Right lobe of liver (tissue), 6 donors: ENCODE data around the gene MET. TPM values are rescaled to one million over a fixed set of nuclear protein-coding genes. Genes with fewer than 3 reads are reported as not detected.

Source experiments
- ATAC-seq, 4 donors: fragments of 200-7000 bp; cut with Tn5 transposase; one replicate each; pipeline ENCODE4 v1.9.1; 2020; ENCODE audit warnings: mild to moderate bottlenecking in 4 of 4, moderate library complexity in 4 of 4
- DNase-seq, 3 donors: peaks; one replicate each; pipeline ENCODE4 v3.0.0-alpha.2; 2020
- H3K27ac ChIP-seq, 3 donors: fragments of 200-600 bp; one replicate each; pipeline ENCODE4 v1.8.0; 2022
- H3K27me3 ChIP-seq, 2 donors: fragments of 200-600 bp; one replicate each; pipeline ENCODE4 v1.8.0; 2022
- H3K36me3 ChIP-seq, 4 donors: fragments of 200-600 bp; sonication (generic) in 1 of 4; one replicate each; pipeline versions ENCODE4 v1.5.1 to v1.8.0; 2017 to 2022; ENCODE audit warnings: control low read depth in 1 of 4
- H3K4me1 ChIP-seq, 4 donors: fragments of 200-600 bp; sonication (generic) in 1 of 4; one replicate each; pipeline versions ENCODE4 v1.5.1 to v1.8.0; 2017 to 2022; ENCODE audit warnings: control low read depth in 1 of 4
- H3K4me3 ChIP-seq, 3 donors: fragments of 200-600 bp; one replicate each; pipeline ENCODE4 v1.8.0; 2022
- H3K9me3 ChIP-seq, 4 donors: fragments of 200-600 bp; sonication (generic) in 1 of 4; one replicate each; pipeline versions ENCODE4 v1.5.1 to v1.8.0; 2017 to 2022; ENCODE audit warnings: control low read depth in 1 of 4
- CTCF ChIP-seq, 4 donors: fragments of 200-600 bp in 3 of 4; fragments of 450-650 bp in 1 of 4; IDR thresholded peaks; one replicate each; pipeline versions ENCODE4 v1.5.1 to v1.8.0; 2016 to 2022; ENCODE audit warnings: antibody characterized with exemption in 4 of 4, mild to moderate bottlenecking in 2 of 4
- POLR2A ChIP-seq: fragments of 450-650 bp; IDR thresholded peaks from one replicate; pipeline ENCODE4 v1.6.1; 2017; ENCODE audit warnings: antibody characterized with exemption, mild to moderate bottlenecking
- WGBS: methylation state at CpG from one replicate; pipeline ENCODE4 v1.1.6; 2018; ENCODE audit warnings: low coverage, low lambda C conversion rate; ENCODE audit not compliant: insufficient coverage; ENCODE audit errors: missing lambda C conversion rate; 5-methylcytosine and 5-hydroxymethylcytosine counted together
- intact Hi-C, 2 donors: fragments of 100-400 bp; cut with DNase I; formaldehyde crosslinking; loops; one replicate each; pipeline versions ENCODE4 v1.11.2 to v1.14.1; 2022
- total RNA-seq, 6 experiments: library from RNA; depleted of rRNA in 2 of 6; stranded (reverse); fragments of >200 nt in 2 of 6; fragmentation: NEBNext Ultra II Directional in 3 of 6; extraction: Animal tissue kit (Norgen Biotek cat#: 25700) in 3 of 6; gene quantifications; one replicate each; pipeline versions ENCODE4 v1.1.0 to v1.2.4, GENCODE V29; 2016 to 2023
- donor health status: DM: no; HTN: yes; CAD: no.
- donor health status: DM: no; HTN: no; CAD: no.
- donor health status: DM: no; HTN: no; CAD: no.
- donor health status: DM: no; HTN: yes; CAD: no.
- donor health status: DM: no; HTN: yes; CAD: no.

The MET gene
- total RNA-seq, 6 experiments from 2014 or later = 32.9 to 45.2 (median 37.2) TPM

GRCh38 chr7:116828281-116828680 is 156.3 kb downstream of the MET start:
- no peak overlapping the region for H3K27ac ChIP-seq
- WGBS = 94% methylated on average over 4 of the region's 4 CpGs
- H3K27me3 ChIP-seq = no peaks in the 10 kb centered on the region
- H3K4me1 ChIP-seq = no peaks in the 10 kb centered on the region
- H3K9me3 ChIP-seq = no peaks in the 10 kb centered on the region
- H3K36me3 ChIP-seq = no peaks in the 10 kb centered on the region
- intact Hi-C loops = no loop called here
- TF ChIP-seq POLR2A (no peak), CTCF (IDR thresholded peaks at IDR 0.05) (no peak)
- H3K4me3 ChIP-seq = no peak overlapping the region
- DNase-seq (no peak), ATAC-seq (no peak)

GRCh38 chr7:116829041-116829440 is 157.0 kb downstream of the MET start:
- Histone ChIP-seq H3K36me3 (no peaks in the 10 kb centered on the region), H3K27ac (no peak overlapping the region), H3K4me1 (no peaks in the 10 kb centered on the region), H3K27me3 (no peaks in the 10 kb centered on the region), H3K4me3 (no peak overlapping the region), H3K9me3 (no peaks in the 10 kb centered on the region)
- DNase-seq (no peak), ATAC-seq (no peak)
- 62% methylated on average over 3 of the region's 3 CpGs for WGBS
- intact Hi-C loops = no loop called here
- TF ChIP-seq POLR2A = no peak
- no peak for TF ChIP-seq CTCF (IDR thresholded peaks at IDR 0.05)

- H3K27ac ChIP-seq = no peak overlapping the region
- no peaks in the 10 kb centered on the region for H3K9me3 ChIP-seq
- TF ChIP-seq POLR2A = no peak
- TF ChIP-seq CTCF (IDR thresholded peaks at IDR 0.05) = no peak
- intact Hi-C loops = no loop called here
- ATAC-seq (no peak), DNase-seq (no peak)
- no peak overlapping the region for H3K4me3 ChIP-seq
- H3K4me1 ChIP-seq = no peaks in the 10 kb centered on the region
- H3K27me3 ChIP-seq = no peaks in the 10 kb centered on the region
- H3K36me3 ChIP-seq = no peaks in the 10 kb centered on the region
Observed at GRCh38 chr7:116829493-116829892, 157.5 kb downstream of the MET start.

- no peak overlapping the region for H3K4me3 ChIP-seq
- no peaks in the 10 kb centered on the region for H3K27me3 ChIP-seq
- no peak for ATAC-seq
- H3K9me3 ChIP-seq = no peaks in the 10 kb centered on the region
- H3K27ac ChIP-seq = no peak overlapping the region
- TF ChIP-seq CTCF (IDR thresholded peaks at IDR 0.05) (no peak), POLR2A (no peak)
- intact Hi-C loops = no loop called here
- DNase-seq = no peak
- WGBS = 69% methylated on average over 2 of the region's 2 CpGs
- H3K4me1 ChIP-seq = no peaks in the 10 kb centered on the region
- H3K36me3 ChIP-seq = no peaks in the 10 kb centered on the region
Observed at GRCh38 chr7:116832692-116833091, 160.7 kb downstream of the MET start.
